Parathyroid adenoma (tissue), 2 donors: ENCODE results near the gene LRBA.

Experiments
- H2AFZ ChIP-seq: fragments of 300-600 bp; sonication (generic); one replicate; pipeline ENCODE4 v1.7.0; 2017; ENCODE audit warnings: antibody characterized with exemption, mild to moderate bottlenecking
- H3K27ac ChIP-seq: fragments of 300-600 bp; sonication (generic); one replicate; pipeline ENCODE4 v1.7.0; 2017
- H3K27me3 ChIP-seq: fragments of 300-600 bp; sonication (generic); one replicate; pipeline ENCODE4 v1.7.0; 2017; ENCODE audit warnings: low read length; ENCODE audit not compliant: control insufficient read depth, insufficient read depth
- H3K36me3 ChIP-seq: fragments of 300-600 bp; sonication (generic); one replicate; pipeline ENCODE4 v1.7.0; 2017; ENCODE audit warnings: low read length; ENCODE audit not compliant: control insufficient read depth, insufficient read depth
- H3K4me1 ChIP-seq: fragments of 300-600 bp; sonication (generic); one replicate; pipeline ENCODE4 v1.7.0; 2017; ENCODE audit warnings: control low read depth
- H3K4me2 ChIP-seq: fragments of 300-600 bp; sonication (generic); one replicate; pipeline ENCODE4 v1.7.0; 2017; ENCODE audit warnings: low read length
- H3K4me3 ChIP-seq: fragments of 300-600 bp; sonication (generic); one replicate; pipeline ENCODE4 v1.7.0; 2017; ENCODE audit warnings: low read depth, low read length
- H3K79me2 ChIP-seq: fragments of 300-600 bp; sonication (generic); one replicate; pipeline ENCODE4 v1.7.0; 2017; ENCODE audit warnings: control low read depth
- H3K9ac ChIP-seq: fragments of 300-600 bp; sonication (generic); one replicate; pipeline ENCODE4 v1.7.0; 2017; ENCODE audit warnings: mild to moderate bottlenecking
- H3K9me3 ChIP-seq: fragments of 300-600 bp; sonication (generic); one replicate; pipeline ENCODE4 v1.7.0; 2017; ENCODE audit warnings: low read length; ENCODE audit not compliant: control insufficient read depth
- CTCF ChIP-seq: fragments of 300-600 bp; sonication (generic); IDR thresholded peaks from one replicate; pipeline ENCODE4 v1.7.0; 2017; ENCODE audit warnings: antibody characterized with exemption, mild to moderate bottlenecking
- donor health status: primary hyperparathyroidism.

LRBA gene

GRCh38 chr4:150431221-150431620, 583.9 kb downstream of the LRBA start:
- no peak for TF ChIP-seq CTCF
- no peak overlapping the region for H2AFZ ChIP-seq
- no peaks in the 10 kb centered on the region for H3K4me1 ChIP-seq
- H3K27ac ChIP-seq = no peak overlapping the region
- no peaks in the 10 kb centered on the region for H3K27me3 ChIP-seq
- H3K4me3 ChIP-seq = no peak overlapping the region
- no peaks in the 10 kb centered on the region for H3K9me3 ChIP-seq
- H3K36me3 ChIP-seq = no peaks in the 10 kb centered on the region
- H3K4me2 ChIP-seq = no peak overlapping the region
- no peak overlapping the region for H3K9ac ChIP-seq
- H3K79me2 ChIP-seq = no peaks in the 10 kb centered on the region

GRCh38 chr4:150425161-150425560, 589.9 kb downstream of the LRBA start:
- Histone ChIP-seq H3K4me2 (no peak overlapping the region), H3K36me3 (no peaks in the 10 kb centered on the region), H3K79me2 (no peaks in the 10 kb centered on the region), H3K27me3 (no peaks in the 10 kb centered on the region), H3K9ac (no peak overlapping the region), H3K4me1 (no peaks in the 10 kb centered on the region), H2AFZ (no peak overlapping the region), H3K9me3 (no peaks in the 10 kb centered on the region), H3K27ac (no peak overlapping the region), H3K4me3 (no peak overlapping the region)
- TF ChIP-seq CTCF = no peak

GRCh38 chr4:150423503-150423902, 591.6 kb downstream of the LRBA start:
- Histone ChIP-seq H3K27me3 (no peaks in the 10 kb centered on the region), H3K27ac (no peak overlapping the region), H3K4me1 (no peaks in the 10 kb centered on the region), H3K9ac (no peak overlapping the region), H3K36me3 (no peaks in the 10 kb centered on the region), H3K9me3 (no peaks in the 10 kb centered on the region), H2AFZ (no peak overlapping the region), H3K4me2 (no peak overlapping the region), H3K4me3 (no peak overlapping the region), H3K79me2 (no peaks in the 10 kb centered on the region)
- TF ChIP-seq CTCF = no peak

DNA sequence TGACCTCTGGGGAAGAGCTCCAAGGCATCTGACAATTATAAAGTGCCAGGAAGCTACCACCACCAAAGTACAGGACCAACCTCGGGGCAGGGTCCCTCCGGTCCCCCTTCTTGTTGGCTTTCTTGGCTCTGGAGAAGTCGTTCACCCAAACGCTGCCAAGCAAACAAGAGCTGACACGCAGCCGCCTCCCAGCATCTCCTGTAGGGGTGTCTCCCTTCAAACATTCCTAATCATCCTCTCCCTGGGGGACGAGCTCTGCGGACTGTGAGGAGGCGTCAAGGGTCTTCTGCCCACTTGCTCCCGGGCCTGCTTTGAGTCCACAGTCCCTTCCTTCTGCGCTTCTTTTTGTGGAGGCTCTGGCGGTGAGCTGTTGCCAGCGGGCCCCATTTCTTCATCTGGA, 592.0 kb downstream of the LRBA start:
- Histone ChIP-seq H3K9me3 (no peaks in the 10 kb centered on the region), H3K4me2 (no peak overlapping the region), H3K4me1 (no peaks in the 10 kb centered on the region), H3K27ac (no peak overlapping the region), H2AFZ (no peak overlapping the region), H3K27me3 (no peaks in the 10 kb centered on the region), H3K36me3 (no peaks in the 10 kb centered on the region), H3K9ac (no peak overlapping the region), H3K4me3 (no peak overlapping the region), H3K79me2 (no peaks in the 10 kb centered on the region)
- TF ChIP-seq CTCF = no peak

GRCh38 chr4:150421612-150422011, 593.5 kb downstream of the LRBA start:
- Histone ChIP-seq H3K4me2 (no peak overlapping the region), H3K27me3 (no peaks in the 10 kb centered on the region), H3K27ac (no peak overlapping the region), H2AFZ (no peak overlapping the region), H3K4me1 (no peaks in the 10 kb centered on the region), H3K4me3 (no peak overlapping the region), H3K36me3 (no peaks in the 10 kb centered on the region), H3K9ac (no peak overlapping the region), H3K79me2 (no peaks in the 10 kb centered on the region), H3K9me3 (no peaks in the 10 kb centered on the region)
- no peak for TF ChIP-seq CTCF
